Measurements from ENCODE around the gene FAM167B.

Gene FAM167B

GRCh38 chr1:32208891-32209328, 38.1 kb upstream of the FAM167B start, which contains the start of gene DCDC2B:
DCDC2B (plus strand) TSS chr1:32209089; CDS start chr1:32209094, 5 bp downstream.
- 0 out of 2 replicates have a peak, but pooled peaks cover 6% of the 10 kb centered on the region for H3K4me1 ChIP-seq
- H3K4me3 ChIP-seq (ENCODE audit: low read depth, low read length): no peak within 1 kb of the TSS
- H3K27me3 ChIP-seq: no peaks in the 10 kb centered on the region
- no peaks in the 10 kb centered on the region for H3K36me3 ChIP-seq
- DNase-seq: peak; percentile 73
- H3K9me3 ChIP-seq: no peaks in the 10 kb centered on the region
- no peak for TF ChIP-seq CTCF (IDR thresholded peaks at IDR 0.05; ENCODE audit: low read depth, low read length)

DNA sequence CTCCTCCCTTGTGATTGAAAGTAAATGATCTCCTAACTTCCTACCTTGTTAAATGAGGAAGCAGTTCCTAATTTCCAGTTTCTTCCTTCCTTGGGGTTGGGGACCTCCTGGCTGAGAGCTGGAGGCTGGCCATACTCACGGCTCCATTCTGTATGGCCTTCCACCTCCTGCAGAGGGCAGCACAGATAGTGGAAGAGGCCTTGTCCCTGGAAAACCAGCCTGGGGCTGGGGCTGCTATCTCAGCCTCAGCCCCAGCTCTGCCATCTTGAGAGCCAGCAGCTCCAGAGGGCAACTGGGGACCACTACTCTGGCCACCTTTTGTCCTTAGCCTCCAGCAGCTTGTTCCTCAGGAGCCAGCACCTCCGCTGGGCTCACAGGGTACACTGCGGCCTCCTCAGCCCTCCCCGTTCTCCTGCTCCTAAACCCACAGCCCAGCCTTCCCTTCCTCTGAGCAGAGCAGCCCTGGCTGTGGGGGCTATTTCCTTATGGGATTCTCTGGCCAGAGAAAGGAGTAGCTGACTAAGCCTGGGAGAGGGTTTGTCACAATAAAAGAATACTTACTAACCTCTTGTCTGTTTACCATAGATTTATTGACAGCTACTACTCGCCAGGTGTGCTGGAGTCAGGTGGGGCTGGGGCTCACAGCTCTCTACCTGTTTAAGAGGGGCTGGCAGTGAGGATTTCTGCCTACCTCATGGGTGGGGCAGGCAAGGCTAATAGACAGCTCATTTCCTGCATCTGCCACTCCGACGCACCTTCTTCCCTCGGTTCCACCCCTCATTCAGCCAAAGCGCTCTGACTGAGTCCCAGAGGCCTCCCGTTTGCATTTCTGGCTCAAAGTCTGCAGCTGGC, 31.2 kb upstream of the FAM167B start:
- Histone ChIP-seq H3K9me3 (no peaks in the 10 kb centered on the region), H3K27me3 (no peaks in the 10 kb centered on the region), H3K36me3 (no peaks in the 10 kb centered on the region), H3K4me1 (no peaks in the 10 kb centered on the region), H3K4me3 (ENCODE audit: low read depth, low read length) (no peak overlapping the region)
- DNase-seq: peak; percentile 69
- peak; percentile 72 for TF ChIP-seq CTCF (IDR thresholded peaks at IDR 0.05; ENCODE audit: low read depth, low read length)

- no peak for TF ChIP-seq CTCF (IDR thresholded peaks at IDR 0.05; ENCODE audit: low read depth, low read length)
- H3K9me3 ChIP-seq: no peaks in the 10 kb centered on the region
- no peak for DNase-seq
- no peak overlapping the region for H3K4me3 ChIP-seq (ENCODE audit: low read depth, low read length)
- H3K27me3 ChIP-seq: no peaks in the 10 kb centered on the region
- no peaks in the 10 kb centered on the region for H3K36me3 ChIP-seq
- no peaks in the 10 kb centered on the region for H3K4me1 ChIP-seq
Measured at GRCh38 chr1:32216566-32216965, 30.5 kb upstream of the FAM167B start.

DNA sequence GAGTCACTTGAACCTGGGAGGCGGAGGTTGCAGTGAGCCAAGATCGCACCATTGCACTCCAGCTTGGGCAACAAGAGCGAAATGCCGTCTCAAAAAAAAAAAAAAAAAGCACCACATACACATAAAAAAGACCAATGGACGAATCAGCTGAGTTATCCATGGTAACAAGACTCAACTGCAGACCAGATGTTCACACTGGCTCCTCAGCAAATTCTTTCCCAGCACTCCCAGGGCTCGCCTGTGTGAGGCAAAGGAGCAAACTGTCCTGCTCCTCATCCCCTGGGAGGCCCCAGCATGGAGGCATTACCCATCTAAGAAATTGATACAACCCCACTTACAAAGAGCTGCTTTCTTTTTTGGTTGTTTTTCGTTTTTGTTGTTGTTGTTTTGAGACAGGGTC, 28.0 kb upstream of the FAM167B start:
- no peak overlapping the region for H3K4me3 ChIP-seq (ENCODE audit: low read depth, low read length)
- H3K9me3 ChIP-seq: no peaks in the 10 kb centered on the region
- no peaks in the 10 kb centered on the region for H3K27me3 ChIP-seq
- TF ChIP-seq CTCF (IDR thresholded peaks at IDR 0.05; ENCODE audit: low read depth, low read length): no peak
- H3K36me3 ChIP-seq: peaks cover under 1% of the 10 kb centered on the region; the same call in 1 of the 2 replicates
- DNase-seq: no peak
- no peaks in the 10 kb centered on the region for H3K4me1 ChIP-seq

- no peak for TF ChIP-seq CTCF (IDR thresholded peaks at IDR 0.05; ENCODE audit: low read depth, low read length)
- no peaks in the 10 kb centered on the region for H3K9me3 ChIP-seq
- peak overlapping the region; percentile 88 for H3K4me3 ChIP-seq (ENCODE audit: low read depth, low read length)
- no peaks in the 10 kb centered on the region for H3K4me1 ChIP-seq
- no peak for DNase-seq
- peaks cover 10% of the 10 kb centered on the region for H3K36me3 ChIP-seq
- H3K27me3 ChIP-seq: no peaks in the 10 kb centered on the region
Measured at GRCh38 chr1:32220746-32221580, 26.1 kb upstream of the FAM167B start.
